K562 (cell line): ENCODE results near the gene PFKP. TPM values are rescaled to one million over a fixed set of nuclear protein-coding genes. Genes with fewer than 3 reads are reported as not detected.

ENCODE experiments used
- CREB5 ChIP-seq: fragments of 250-450 bp; sonication (Bioruptor Pico); IDR thresholded peaks from 2 replicates; pipeline ENCODE4 v1.5.0; 2020; ENCODE audit warnings: mild to moderate bottlenecking
- HEY1 ChIP-seq: fragments of 250-450 bp; sonication (Bioruptor Pico); IDR thresholded peaks from 2 replicates; pipeline ENCODE4 v1.5.0; 2020; ENCODE audit warnings: mild to moderate bottlenecking, moderate library complexity, borderline replicate concordance
- HIVEP1 ChIP-seq: fragments of 250-450 bp; sonication (Bioruptor Pico); IDR thresholded peaks from 2 replicates; pipeline ENCODE4 v1.4.0; 2020; ENCODE audit warnings: mild to moderate bottlenecking
- HMG20A ChIP-seq: fragments of 450-650 bp; formaldehyde crosslinking; conservative IDR thresholded peaks from 2 replicates; pipeline ENCODE4 v1.4.0; 2020; ENCODE audit warnings: mild to moderate bottlenecking, mixed read lengths
- NCOA2 ChIP-seq, 2 experiments: fragments of 450-650 bp; IDR thresholded peaks; 2 replicates each; pipeline ENCODE4 v1.6.1; 2018; ENCODE audit warnings: mild to moderate bottlenecking in 2 of 2, moderate library complexity in 1 of 2; ENCODE audit not compliant: partially characterized antibody in 2 of 2
- PATZ1 ChIP-seq: fragments of 250-450 bp; sonication (Bioruptor Pico); IDR thresholded peaks from 2 replicates; pipeline ENCODE4 v1.5.0; 2020; ENCODE audit warnings: mild to moderate bottlenecking, borderline replicate concordance
- POLR2AphosphoS5 ChIP-seq: IDR thresholded peaks from 2 replicates; pipeline ENCODE4 v1.6.1; 2011; ENCODE audit warnings: mild to moderate bottlenecking, low read depth, low read length, moderate library complexity; ENCODE audit not compliant: control insufficient read depth, insufficient read depth
- POLR2H ChIP-seq: IDR thresholded peaks from 2 replicates; pipeline ENCODE4 v1.6.1; 2016; ENCODE audit warnings: missing genetic modification characterization, low read depth, mild to moderate bottlenecking, control low read depth, missing compliant biosample characterization, moderate library complexity
- THRA ChIP-seq: fragments of 450-650 bp; IDR thresholded peaks from 2 replicates; pipeline ENCODE4 v1.6.1; 2017; ENCODE audit warnings: mild to moderate bottlenecking, moderate library complexity
- ZBTB5 ChIP-seq: fragments of 450-650 bp; IDR thresholded peaks from 2 replicates; pipeline ENCODE4 v1.6.1; 2017; ENCODE audit warnings: antibody characterized with exemption
- ZFP36 ChIP-seq: fragments of 150-350 bp; IDR thresholded peaks from 2 replicates; pipeline ENCODE4 v1.6.1; 2018; ENCODE audit warnings: low read length, low read depth; ENCODE audit not compliant: partially characterized antibody
- polyA plus RNA-seq, 8 experiments: library from polyadenylated mRNA; depleted of rRNA in 4 of 8; stranded (reverse) in 5 of 8; unstranded in 3 of 8; fragments of >200 nt; fragmentation: Nextera tagmentation in 2 of 8; fragmentation: Illumina TruSeq in 1 of 8; extraction: Ambion mirVana in 2 of 8; extraction: Trizol in 1 of 8; gene quantifications; 2 replicates each; pipeline versions ENCODE4 v1.2.1 to v1.2.3, GENCODE V29; 2011 to 2014; ENCODE audit warnings: inconsistent platforms in 1 of 8, missing spikeins in 1 of 8
- total RNA-seq, 7 experiments: library from RNA; depleted of rRNA in 6 of 7; stranded (reverse); fragments of >200 nt in 6 of 7; fragmentation: Illumina TruSeq in 2 of 7; extraction: Trizol in 2 of 7; gene quantifications; 2 replicates each; pipeline versions ENCODE4 v1.2.1 to v1.2.3, GENCODE V29; 2011 to 2021; ENCODE audit warnings: low replicate concordance in 1 of 7
- TF ChIP-seq, protein P1 (sequence below): fragments of 250-450 bp; sonication (Bioruptor Pico); IDR thresholded peaks from 2 replicates; pipeline ENCODE4 v1.9.0; 2021; ENCODE audit warnings: mild to moderate bottlenecking, inconsistent platforms
- TF ChIP-seq, protein P2 (sequence below): fragments of 150-350 bp; IDR thresholded peaks from 2 replicates; pipeline ENCODE4 v1.6.1; 2014; ENCODE audit warnings: low read depth, mild to moderate bottlenecking, low read length, borderline replicate concordance

The PFKP gene
- total and polyA plus RNA-seq, 9 of the 15 experiments (the other 6 are each of a cell fraction or from before 2014, with no cell fraction given), result 23.5 to 116 (median 62.1) TPM

DNA sequence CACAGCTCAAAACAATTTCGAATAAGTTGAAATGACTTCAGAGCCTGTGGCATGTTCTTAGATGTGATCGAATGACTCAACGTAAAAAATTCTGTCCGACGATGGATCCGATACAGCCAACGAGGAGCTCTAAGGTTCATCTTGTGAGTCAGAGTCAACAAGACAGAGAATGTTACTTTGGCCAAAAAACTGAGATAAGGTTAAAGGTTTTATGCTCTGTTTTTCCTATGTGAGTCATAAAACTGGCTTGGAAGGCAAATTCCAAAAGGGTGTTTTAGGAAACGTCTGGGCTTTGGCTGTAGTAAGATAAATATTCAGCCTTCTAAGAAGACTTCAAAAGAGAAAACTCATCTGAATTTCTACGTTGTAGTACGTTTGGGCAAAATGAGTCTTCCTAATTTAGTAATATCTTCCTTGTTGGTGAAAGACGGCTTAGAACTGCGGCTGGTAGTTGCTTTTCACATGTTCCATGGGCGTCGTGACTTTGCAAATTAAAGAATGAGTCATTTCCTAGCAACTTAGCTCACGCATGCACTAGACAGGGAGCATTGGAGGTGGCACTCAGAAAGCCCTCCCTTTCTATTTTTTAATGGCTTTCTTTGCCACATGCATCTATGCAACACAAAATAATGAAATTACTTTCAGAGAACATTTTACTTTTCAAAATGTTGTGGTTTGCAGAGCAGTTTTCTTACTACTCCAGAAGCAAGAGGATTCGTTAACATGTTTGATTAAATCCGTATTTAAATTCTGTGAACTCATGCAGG is 28.2 kb downstream of the PFKP start (continued):
- TF ChIP-seq CREB5 (CRISPR knock-in tag), result no peak
- no peak for TF ChIP-seq HMG20A (CRISPR knock-in tag)
- TF ChIP-seq ZBTB5, result no peak
- no peak for TF ChIP-seq ZFP36
- TF ChIP-seq PATZ1 (CRISPR knock-in tag), result no peak
- TF ChIP-seq POLR2AphosphoS5, result peak; percentile 51; the same call in 1 of the 2 replicates
- TF ChIP-seq THRA, result no peak
- peak; percentile 86 for TF ChIP-seq POLR2H
- TF ChIP-seq, protein P1, sequence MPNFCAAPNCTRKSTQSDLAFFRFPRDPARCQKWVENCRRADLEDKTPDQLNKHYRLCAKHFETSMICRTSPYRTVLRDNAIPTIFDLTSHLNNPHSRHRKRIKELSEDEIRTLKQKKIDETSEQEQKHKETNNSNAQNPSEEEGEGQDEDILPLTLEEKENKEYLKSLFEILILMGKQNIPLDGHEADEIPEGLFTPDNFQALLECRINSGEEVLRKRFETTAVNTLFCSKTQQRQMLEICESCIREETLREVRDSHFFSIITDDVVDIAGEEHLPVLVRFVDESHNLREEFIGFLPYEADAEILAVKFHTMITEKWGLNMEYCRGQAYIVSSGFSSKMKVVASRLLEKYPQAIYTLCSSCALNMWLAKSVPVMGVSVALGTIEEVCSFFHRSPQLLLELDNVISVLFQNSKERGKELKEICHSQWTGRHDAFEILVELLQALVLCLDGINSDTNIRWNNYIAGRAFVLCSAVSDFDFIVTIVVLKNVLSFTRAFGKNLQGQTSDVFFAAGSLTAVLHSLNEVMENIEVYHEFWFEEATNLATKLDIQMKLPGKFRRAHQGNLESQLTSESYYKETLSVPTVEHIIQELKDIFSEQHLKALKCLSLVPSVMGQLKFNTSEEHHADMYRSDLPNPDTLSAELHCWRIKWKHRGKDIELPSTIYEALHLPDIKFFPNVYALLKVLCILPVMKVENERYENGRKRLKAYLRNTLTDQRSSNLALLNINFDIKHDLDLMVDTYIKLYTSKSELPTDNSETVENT (CRISPR knock-in tag), result no peak
- no peak for TF ChIP-seq HEY1 (CRISPR knock-in tag)
- TF ChIP-seq HIVEP1 (CRISPR knock-in tag), result no peak
- no peak for TF ChIP-seq NCOA2 (IDR thresholded peaks at IDR 0.05; ENCODE audit: partially characterized antibody in 2 of 2)
- TF ChIP-seq, protein P2, sequence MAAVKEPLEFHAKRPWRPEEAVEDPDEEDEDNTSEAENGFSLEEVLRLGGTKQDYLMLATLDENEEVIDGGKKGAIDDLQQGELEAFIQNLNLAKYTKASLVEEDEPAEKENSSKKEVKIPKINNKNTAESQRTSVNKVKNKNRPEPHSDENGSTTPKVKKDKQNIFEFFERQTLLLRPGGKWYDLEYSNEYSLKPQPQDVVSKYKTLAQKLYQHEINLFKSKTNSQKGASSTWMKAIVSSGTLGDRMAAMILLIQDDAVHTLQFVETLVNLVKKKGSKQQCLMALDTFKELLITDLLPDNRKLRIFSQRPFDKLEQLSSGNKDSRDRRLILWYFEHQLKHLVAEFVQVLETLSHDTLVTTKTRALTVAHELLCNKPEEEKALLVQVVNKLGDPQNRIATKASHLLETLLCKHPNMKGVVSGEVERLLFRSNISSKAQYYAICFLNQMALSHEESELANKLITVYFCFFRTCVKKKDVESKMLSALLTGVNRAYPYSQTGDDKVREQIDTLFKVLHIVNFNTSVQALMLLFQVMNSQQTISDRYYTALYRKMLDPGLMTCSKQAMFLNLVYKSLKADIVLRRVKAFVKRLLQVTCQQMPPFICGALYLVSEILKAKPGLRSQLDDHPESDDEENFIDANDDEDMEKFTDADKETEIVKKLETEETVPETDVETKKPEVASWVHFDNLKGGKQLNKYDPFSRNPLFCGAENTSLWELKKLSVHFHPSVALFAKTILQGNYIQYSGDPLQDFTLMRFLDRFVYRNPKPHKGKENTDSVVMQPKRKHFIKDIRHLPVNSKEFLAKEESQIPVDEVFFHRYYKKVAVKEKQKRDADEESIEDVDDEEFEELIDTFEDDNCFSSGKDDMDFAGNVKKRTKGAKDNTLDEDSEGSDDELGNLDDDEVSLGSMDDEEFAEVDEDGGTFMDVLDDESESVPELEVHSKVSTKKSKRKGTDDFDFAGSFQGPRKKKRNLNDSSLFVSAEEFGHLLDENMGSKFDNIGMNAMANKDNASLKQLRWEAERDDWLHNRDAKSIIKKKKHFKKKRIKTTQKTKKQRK, result no peak
